ENCODE data around the gene ZNF526.

The ZNF526 gene

DNA sequence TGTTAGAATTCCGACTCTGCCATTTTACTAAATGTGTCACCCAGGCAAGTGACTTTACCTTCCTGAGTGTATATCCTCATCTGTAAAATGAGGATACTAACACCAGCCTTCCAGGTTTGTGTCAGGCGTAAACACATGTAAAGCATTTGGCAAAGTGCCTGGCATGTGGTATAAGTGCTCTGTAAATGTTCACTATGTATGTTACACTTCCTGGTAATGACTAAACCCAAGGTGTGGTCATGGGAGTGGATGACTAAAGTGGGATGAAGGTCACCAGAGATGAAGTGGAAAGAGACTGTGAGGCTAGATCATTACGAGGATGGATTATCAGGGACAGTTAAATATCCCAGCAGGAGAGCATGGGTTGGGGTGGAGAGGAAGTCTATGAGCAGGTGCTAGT lies 28.3 kb upstream of the ZNF526 start:
- TF ChIP-seq, protein P1, sequence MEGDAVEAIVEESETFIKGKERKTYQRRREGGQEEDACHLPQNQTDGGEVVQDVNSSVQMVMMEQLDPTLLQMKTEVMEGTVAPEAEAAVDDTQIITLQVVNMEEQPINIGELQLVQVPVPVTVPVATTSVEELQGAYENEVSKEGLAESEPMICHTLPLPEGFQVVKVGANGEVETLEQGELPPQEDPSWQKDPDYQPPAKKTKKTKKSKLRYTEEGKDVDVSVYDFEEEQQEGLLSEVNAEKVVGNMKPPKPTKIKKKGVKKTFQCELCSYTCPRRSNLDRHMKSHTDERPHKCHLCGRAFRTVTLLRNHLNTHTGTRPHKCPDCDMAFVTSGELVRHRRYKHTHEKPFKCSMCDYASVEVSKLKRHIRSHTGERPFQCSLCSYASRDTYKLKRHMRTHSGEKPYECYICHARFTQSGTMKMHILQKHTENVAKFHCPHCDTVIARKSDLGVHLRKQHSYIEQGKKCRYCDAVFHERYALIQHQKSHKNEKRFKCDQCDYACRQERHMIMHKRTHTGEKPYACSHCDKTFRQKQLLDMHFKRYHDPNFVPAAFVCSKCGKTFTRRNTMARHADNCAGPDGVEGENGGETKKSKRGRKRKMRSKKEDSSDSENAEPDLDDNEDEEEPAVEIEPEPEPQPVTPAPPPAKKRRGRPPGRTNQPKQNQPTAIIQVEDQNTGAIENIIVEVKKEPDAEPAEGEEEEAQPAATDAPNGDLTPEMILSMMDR (IDR thresholded peaks at IDR 0.05; ENCODE audit: insufficient read depth, low read length, poor library complexity, severe bottlenecking): no peak
- no peak for TF ChIP-seq EZH2phosphoT487 (conservative IDR thresholded peaks at IDR 0.05; ENCODE audit: low read length)
- no peak overlapping the region for H2AFZ ChIP-seq (ENCODE audit: low read depth, low read length, severe bottlenecking)
- no peaks in the 10 kb centered on the region for H3K36me3 ChIP-seq (ENCODE audit: low read length)
- no peak overlapping the region for H3K9ac ChIP-seq (ENCODE audit: low read length)
- no peak overlapping the region for H3K27ac ChIP-seq (ENCODE audit: low read depth, low read length)
- H3K9me3 ChIP-seq (ENCODE audit: insufficient read depth, low read length): no peaks in the 10 kb centered on the region
- no peak overlapping the region for H3K4me2 ChIP-seq (ENCODE audit: low read depth, low read length, poor library complexity, severe bottlenecking)
- H3K79me2 ChIP-seq (ENCODE audit: insufficient read depth, low read length): no peaks in the 10 kb centered on the region
- no peaks in the 10 kb centered on the region for H3K27me3 ChIP-seq (ENCODE audit: low read length)
- no peaks in the 10 kb centered on the region for H3F3A ChIP-seq (ENCODE audit: insufficient read depth)
- H4K20me1 ChIP-seq (ENCODE audit: low read depth, low read length): no peaks in the 10 kb centered on the region
- H3K9me2 ChIP-seq (replicated peaks; ENCODE audit: insufficient read depth, low read length): no peaks in the 10 kb centered on the region
- H3K4me3 ChIP-seq (ENCODE audit: insufficient read depth, low read length, poor library complexity, severe bottlenecking): no peak overlapping the region

DNA sequence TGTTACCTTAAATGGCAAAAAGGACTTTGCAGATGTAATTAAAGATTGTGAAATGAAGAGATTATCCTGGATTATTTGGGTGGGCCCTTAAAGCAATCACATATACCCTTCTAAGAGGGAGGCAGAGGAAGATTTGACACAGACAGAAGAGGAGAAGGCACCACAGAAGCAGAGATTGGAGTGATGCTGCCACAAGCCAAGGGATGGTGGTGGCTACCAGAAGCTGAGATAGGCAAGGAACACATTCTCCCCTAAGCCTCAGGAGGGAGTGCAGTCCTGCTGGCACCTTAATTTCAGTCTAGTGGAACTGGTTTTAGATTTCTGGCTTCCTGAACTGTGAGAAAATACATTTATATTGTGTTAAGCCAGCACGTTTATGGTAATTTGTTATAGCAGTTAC lies 26.8 kb upstream of the ZNF526 start:
- Histone ChIP-seq H3K27me3 (ENCODE audit: low read length) (no peaks in the 10 kb centered on the region), H3K4me2 (ENCODE audit: low read depth, low read length, poor library complexity, severe bottlenecking) (no peak overlapping the region), H3K9me2 (replicated peaks; ENCODE audit: insufficient read depth, low read length) (no peaks in the 10 kb centered on the region), H3F3A (ENCODE audit: insufficient read depth) (no peaks in the 10 kb centered on the region), H3K9me3 (ENCODE audit: insufficient read depth, low read length) (no peaks in the 10 kb centered on the region), H4K20me1 (ENCODE audit: low read depth, low read length) (no peaks in the 10 kb centered on the region), H3K79me2 (ENCODE audit: insufficient read depth, low read length) (no peaks in the 10 kb centered on the region), H2AFZ (ENCODE audit: low read depth, low read length, severe bottlenecking) (no peak overlapping the region), H3K4me3 (ENCODE audit: insufficient read depth, low read length, poor library complexity, severe bottlenecking) (no peak overlapping the region), H3K36me3 (ENCODE audit: low read length) (no peaks in the 10 kb centered on the region), H3K9ac (ENCODE audit: low read length) (no peak overlapping the region), H3K27ac (ENCODE audit: low read depth, low read length) (no peak overlapping the region)
- no peak for TF ChIP-seq EZH2phosphoT487 (conservative IDR thresholded peaks at IDR 0.05; ENCODE audit: low read length)
- TF ChIP-seq, protein P1 (IDR thresholded peaks at IDR 0.05; ENCODE audit: insufficient read depth, low read length, poor library complexity, severe bottlenecking): no peak

DNA sequence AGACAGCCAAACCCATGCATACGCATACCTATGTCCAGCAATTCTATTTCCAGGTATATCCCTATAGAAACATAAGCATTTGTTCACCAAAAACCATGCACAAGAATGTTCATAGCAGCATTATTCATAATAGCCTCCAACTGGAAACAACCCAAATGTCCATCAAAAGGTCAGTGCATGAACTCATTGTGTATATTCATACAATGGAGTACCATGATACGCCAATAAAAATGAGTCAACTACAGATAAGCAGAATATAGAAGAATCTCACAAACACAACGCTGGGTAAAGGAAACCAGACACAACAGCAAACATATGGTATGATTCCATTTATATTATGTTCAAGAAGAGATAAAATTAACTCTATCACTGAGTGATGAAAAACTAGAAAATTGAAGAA lies 26.4 kb upstream of the ZNF526 start:
- no peaks in the 10 kb centered on the region for H3K27me3 ChIP-seq (ENCODE audit: low read length)
- H3K79me2 ChIP-seq (ENCODE audit: insufficient read depth, low read length): no peaks in the 10 kb centered on the region
- H3K9ac ChIP-seq (ENCODE audit: low read length): no peak overlapping the region
- H2AFZ ChIP-seq (ENCODE audit: low read depth, low read length, severe bottlenecking): no peak overlapping the region
- no peaks in the 10 kb centered on the region for H4K20me1 ChIP-seq (ENCODE audit: low read depth, low read length)
- H3K4me2 ChIP-seq (ENCODE audit: low read depth, low read length, poor library complexity, severe bottlenecking): no peak overlapping the region
- no peaks in the 10 kb centered on the region for H3F3A ChIP-seq (ENCODE audit: insufficient read depth)
- no peaks in the 10 kb centered on the region for H3K36me3 ChIP-seq (ENCODE audit: low read length)
- no peak for TF ChIP-seq EZH2phosphoT487 (conservative IDR thresholded peaks at IDR 0.05; ENCODE audit: low read length)
- TF ChIP-seq, protein P1 (IDR thresholded peaks at IDR 0.05; ENCODE audit: insufficient read depth, low read length, poor library complexity, severe bottlenecking): no peak
- H3K9me3 ChIP-seq (ENCODE audit: insufficient read depth, low read length): no peaks in the 10 kb centered on the region
- no peak overlapping the region for H3K27ac ChIP-seq (ENCODE audit: low read depth, low read length)
- no peak overlapping the region for H3K4me3 ChIP-seq (ENCODE audit: insufficient read depth, low read length, poor library complexity, severe bottlenecking)
- no peaks in the 10 kb centered on the region for H3K9me2 ChIP-seq (replicated peaks; ENCODE audit: insufficient read depth, low read length)

Measured in SU-DHL-6 (cell line).